Measurements from ENCODE around the gene CLASP2.
"Not testable (repeated sequence)": the region's sequence is repeated elsewhere in the genome, so short reads cannot be mapped to it uniquely, and the experiment has no call there.

Gene CLASP2

GRCh38 chr3:33526787-33527186 is 191.3 kb downstream of the CLASP2 start:
- no peak for DNase-seq

DNA sequence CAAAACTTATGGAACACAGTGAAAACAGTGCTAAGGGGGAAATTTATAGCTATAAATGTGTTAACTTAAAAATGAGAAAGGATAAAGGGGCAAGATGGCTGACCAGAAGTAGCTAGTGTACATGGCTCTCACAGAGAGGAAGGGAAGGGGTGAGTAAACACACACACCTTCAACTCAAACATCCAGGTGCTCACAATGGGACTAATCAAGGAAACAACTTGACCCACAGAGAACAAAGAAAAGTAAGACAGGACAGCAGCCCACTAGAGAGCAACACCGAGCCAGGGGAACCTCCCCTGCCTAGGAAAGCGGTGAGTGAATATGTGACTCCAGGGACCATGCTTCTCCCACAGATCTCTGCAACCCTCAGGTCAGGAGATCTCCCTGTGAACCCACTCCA is 192.8 kb downstream of the CLASP2 start:
- no peak for DNase-seq

GRCh38 chr3:33523093-33523667 is 194.9 kb downstream of the CLASP2 start:
- no peak for DNase-seq

GRCh38 chr3:33521736-33522135 is 196.3 kb downstream of the CLASP2 start:
- DNase-seq, result no peak

GRCh38 chr3:33513262-33513863 is 204.7 kb downstream of the CLASP2 start:
- no peak for DNase-seq

DNA sequence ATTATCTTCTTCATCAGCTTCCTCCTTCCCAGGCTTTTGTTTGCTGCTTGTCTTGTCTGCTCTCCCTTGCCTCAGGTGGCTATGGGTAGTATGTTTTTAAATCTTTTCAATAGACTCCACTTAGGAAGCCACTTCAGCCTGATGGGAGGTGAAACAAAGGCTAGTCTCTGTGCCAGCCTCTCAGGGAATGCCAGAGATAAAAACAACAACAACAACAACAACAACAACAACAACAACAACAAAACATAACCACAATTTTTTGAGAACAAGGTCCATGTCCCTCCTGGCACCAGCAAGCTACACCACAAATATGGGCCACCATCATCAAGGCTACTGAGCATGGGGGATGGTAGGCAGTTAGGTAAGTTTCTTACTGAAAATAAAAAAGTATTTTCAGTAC is 213.0 kb downstream of the CLASP2 start:
- no peak for DNase-seq

DNA sequence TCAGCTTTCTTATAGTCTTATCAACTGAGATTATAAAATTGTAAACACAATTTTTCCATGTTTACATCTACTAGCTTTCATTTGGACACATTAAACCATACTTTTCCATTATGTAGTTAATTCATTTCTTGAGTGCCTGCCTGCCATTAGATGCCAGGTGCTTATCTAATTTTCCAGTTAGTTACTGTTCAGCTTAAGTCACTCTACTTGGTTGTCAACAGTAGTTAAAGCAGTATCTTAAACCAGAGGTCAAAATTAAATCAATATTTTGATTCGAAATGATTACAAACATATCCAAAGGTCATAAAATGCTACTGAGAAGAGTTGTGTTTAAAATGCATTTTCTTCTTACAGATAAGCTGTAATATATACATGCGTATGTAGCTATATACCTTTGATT is 221.6 kb downstream of the CLASP2 start:
- no peak for DNase-seq

- DNase-seq, result no peak
These were observed 226.3 kb downstream of the CLASP2 start for GRCh38 chr3:33491721-33492120.

DNA sequence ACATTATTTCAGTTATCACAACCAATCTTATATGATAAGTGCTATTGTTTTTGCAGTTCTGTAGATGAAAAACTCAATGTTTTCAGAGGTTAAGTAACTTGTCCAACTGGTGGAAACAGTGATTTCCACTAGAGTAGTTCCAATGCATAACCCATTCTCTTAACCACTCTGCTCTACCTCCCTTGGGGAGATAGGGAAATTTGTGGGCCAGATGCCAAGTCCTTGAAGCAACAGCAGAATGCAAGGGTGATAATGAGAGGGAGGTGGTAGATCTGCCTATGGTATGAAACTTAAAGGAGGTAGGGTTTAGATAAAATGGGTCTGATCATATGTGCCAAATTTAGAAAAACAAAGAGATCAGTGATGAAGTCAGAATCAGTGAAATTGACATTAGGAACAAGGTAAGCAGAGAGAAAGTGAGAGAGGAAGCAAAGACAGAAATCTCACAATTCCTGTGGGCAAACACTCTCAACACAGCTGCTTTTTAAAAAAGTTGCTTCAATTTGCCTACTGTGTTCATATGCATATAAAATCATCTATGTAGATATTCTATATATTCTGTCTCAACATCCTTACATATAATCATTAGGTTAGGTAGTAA is 227.3 kb downstream of the CLASP2 start:
- DNase-seq, result no peak

- DNase-seq, result no peak
These were observed 229.4 kb downstream of the CLASP2 start for GRCh38 chr3:33488683-33489082.

DNA sequence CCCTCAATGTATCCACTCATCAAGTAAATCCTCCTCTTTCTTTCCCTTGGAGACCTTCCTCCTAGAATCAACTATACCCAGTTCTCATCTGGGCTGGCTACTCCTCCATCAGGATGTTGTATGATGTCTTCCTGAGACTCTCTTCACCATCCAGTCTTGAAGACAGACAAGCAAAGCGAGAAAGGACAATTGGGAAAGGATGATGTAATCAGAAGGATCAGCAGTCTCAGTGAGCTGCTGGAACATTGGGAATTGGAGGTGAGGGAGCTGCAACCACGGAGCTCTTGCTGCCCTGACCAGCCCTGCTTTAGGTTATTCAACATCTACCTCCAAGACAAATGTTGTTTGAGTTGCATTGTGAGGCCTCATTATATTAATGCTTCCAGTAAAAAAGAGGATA is 229.8 kb downstream of the CLASP2 start:
- no peak for DNase-seq

GRCh38 chr3:33482111-33482521 is 235.9 kb downstream of the CLASP2 start:
- DNase-seq, result no peak

- DNase-seq, result no peak
These were observed 243.2 kb downstream of the CLASP2 start for GRCh38 chr3:33474896-33475295.

DNA sequence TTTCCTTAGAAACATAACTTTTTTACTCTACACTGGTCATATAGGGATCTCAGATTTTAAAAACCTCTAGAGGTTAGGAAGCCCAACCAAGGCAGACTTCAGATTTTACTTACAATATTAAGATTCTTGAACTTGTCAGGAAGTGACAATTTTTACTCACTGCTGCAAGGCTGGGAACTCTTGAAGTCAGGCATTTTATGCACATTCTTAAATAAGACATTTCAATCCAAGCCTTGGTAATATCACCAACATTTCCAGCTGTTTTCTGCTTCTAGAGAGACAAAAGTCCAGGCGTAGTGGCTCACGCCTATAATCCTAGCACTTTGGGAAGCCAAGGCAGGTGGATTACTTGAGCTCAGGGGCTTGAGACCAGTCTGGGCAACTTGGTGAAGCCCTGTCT is 244.2 kb downstream of the CLASP2 start:
- DNase-seq, result no peak

- no peak for DNase-seq
These were observed 250.3 kb downstream of the CLASP2 start for GRCh38 chr3:33467786-33468185.

DNA sequence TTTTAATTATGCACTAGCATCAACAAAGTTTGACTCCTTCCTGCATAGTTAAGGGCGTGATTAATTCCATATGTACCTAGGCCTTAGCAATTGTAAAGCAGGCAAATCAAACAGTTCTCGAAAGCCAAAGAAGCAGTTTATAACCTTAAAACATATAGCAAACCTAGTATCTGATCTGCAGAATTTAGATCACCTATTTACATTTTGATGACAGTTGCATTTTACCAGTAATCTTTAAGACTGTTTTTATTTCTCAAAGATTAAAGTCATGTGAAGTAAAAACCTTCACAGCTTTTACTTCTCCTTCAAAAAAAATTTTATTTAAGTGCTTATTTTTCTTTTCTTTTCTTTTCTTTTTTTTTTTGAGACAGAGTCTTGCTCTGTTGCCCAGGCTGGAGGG is 257.0 kb downstream of the CLASP2 start:
- no peak for DNase-seq

DNA sequence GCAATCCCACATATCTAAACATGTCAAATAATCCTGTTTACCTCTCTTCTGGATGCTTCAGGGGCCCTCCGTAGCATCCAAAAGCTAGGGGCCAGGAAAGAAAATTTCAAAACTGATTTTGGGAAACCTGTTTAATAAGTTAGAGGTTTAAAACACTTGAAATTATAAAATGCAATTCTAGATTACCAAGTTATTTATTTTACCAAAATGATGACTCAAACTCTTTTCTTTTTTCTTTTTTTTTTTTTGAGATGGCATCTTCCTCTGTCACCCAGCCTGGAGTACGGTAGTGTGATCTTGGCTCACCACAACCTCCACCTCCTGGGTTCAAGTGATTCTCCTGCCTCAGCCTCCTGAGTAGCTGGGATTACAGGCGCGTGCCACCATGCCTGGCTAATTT is 258.5 kb downstream of the CLASP2 start:
- DNase-seq, result not testable (repeated sequence)

GRCh38 chr3:33458446-33458845 is 259.6 kb downstream of the CLASP2 start:
- DNase-seq, result no peak

GRCh38 chr3:33456756-33457155 is 261.3 kb downstream of the CLASP2 start:
- no peak for DNase-seq

DNA sequence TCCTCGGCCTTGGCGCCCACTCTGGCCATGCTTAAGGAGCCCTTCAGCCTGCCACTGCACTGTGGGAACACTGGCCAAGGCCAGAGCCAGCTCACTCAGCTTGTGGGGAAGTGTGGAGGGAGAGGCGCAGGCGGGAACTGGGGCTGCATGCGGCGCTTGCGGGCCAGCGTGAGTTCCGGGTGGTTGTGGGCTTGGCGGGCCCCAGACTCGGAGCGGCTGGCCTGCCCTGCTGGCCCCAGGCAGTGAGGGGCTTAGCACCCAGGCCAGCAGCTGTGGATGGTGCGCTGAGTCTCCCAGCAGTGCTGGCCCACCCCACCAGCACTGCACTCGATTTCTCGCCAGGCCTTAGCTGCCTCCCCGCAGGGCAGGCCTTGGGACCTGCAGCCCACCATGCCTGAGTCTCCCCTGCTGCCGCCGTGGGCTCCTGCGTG is 264.7 kb downstream of the CLASP2 start:
- DNase-seq, result no peak

- DNase-seq, result not testable (repeated sequence)
These were observed 266.1 kb downstream of the CLASP2 start for GRCh38 chr3:33451994-33452393.

- DNase-seq, result no peak
These were observed 270.1 kb downstream of the CLASP2 start for GRCh38 chr3:33447958-33448357.

DNA sequence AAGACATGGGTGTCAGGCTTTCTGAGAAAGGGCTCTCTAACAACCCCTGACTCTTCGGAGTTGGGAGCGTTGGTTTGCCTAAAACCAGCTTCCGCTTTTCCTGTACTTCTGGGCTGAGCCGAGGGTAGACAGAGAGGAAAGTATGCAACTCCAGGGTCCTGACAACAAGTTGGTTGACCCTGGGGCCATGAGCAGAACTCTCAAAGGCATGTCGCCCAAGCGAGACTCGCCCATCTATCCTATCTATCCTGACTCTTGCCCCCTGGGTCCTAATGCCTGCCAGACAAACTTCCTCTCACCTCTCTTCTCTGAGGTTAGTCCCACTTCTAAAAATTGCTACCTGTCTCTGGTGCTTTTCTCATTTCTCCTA is 270.8 kb downstream of the CLASP2 start:
- DNase-seq, result not testable (repeated sequence)

Measured in 8988T (cell line).